ENCODE measurements around the gene ATXN7L3.
A peak's percentile ranks its signal among the peaks of the same experiment; 100 is the strongest.

The ATXN7L3 gene

DNA sequence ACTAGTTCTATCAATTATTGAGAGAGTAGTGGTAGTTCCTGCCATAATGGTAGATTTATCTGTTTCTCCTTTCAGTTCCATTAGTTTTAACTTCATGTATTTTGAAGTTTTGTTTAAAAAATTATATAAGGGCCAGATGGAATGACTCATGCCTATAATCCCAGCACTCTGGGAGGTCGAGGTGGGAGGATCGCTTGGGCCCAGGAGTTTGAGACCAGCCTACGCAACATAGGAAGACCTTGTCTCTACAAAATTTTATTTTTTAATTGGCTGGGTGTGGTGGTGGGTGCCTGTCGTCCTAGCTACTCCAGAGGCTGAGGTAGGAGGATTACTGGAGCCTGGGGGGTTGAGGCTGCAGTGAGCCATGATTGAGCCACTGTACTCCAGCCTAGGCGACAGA, 33.9 kb upstream of the ATXN7L3 start:
- H3K4me3 ChIP-seq (ENCODE audit: low read length), result no peak overlapping the region
- no peak for TF ChIP-seq CTCF (IDR thresholded peaks at IDR 0.05; ENCODE audit: insufficient read depth, low read depth, low read length, missing control alignments)
- no peak for DNase-seq (ENCODE audit: low read depth)

GRCh38 chr17:44232061-44232460, 32.4 kb upstream of the ATXN7L3 start:
- no peak overlapping the region for H3K4me3 ChIP-seq (ENCODE audit: low read length)
- DNase-seq (ENCODE audit: low read depth), result no peak
- no peak for TF ChIP-seq CTCF (IDR thresholded peaks at IDR 0.05; ENCODE audit: insufficient read depth, low read depth, low read length, missing control alignments)

GRCh38 chr17:44230140-44230539, 30.5 kb upstream of the ATXN7L3 start:
- DNase-seq (ENCODE audit: low read depth), result no peak
- TF ChIP-seq CTCF (IDR thresholded peaks at IDR 0.05; ENCODE audit: insufficient read depth, low read depth, low read length, missing control alignments), result no peak
- no peak overlapping the region for H3K4me3 ChIP-seq (ENCODE audit: low read length)

- no peak overlapping the region for H3K4me3 ChIP-seq (ENCODE audit: low read length)
- DNase-seq (ENCODE audit: low read depth), result no peak
- no peak for TF ChIP-seq CTCF (IDR thresholded peaks at IDR 0.05; ENCODE audit: insufficient read depth, low read depth, low read length, missing control alignments)
Measured at GRCh38 chr17:44229090-44229489, 29.4 kb upstream of the ATXN7L3 start.

DNA sequence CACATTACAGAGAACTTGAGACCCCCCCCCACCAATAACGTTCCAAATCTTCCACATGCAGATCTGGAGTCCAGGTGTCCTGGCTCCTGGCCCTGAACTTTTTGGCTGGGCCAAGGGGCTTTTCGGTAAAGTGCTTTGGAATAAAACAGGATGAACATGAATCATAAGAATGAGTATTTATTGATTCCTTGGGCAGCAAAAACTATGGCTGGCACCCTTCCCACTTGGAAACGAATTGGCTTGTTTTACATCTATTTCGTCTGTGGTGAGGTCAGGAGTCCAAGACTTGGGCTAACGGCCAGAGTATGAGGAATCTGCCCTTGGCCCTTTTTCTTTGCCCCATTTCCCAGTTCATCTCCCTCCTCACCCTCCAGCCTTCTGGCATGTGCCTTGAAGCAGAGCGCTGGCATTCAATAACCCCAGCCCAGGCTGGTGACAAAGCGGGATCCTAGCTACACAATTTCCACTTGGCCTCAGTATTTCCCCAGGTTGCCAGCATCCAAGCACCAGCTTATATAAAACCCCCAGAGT, 23.9 kb upstream of the ATXN7L3 start:
- H3K4me3 ChIP-seq (ENCODE audit: low read length), result no peak overlapping the region
- DNase-seq (ENCODE audit: low read depth), result no peak
- no peak for TF ChIP-seq CTCF (IDR thresholded peaks at IDR 0.05; ENCODE audit: insufficient read depth, low read depth, low read length, missing control alignments)

DNA sequence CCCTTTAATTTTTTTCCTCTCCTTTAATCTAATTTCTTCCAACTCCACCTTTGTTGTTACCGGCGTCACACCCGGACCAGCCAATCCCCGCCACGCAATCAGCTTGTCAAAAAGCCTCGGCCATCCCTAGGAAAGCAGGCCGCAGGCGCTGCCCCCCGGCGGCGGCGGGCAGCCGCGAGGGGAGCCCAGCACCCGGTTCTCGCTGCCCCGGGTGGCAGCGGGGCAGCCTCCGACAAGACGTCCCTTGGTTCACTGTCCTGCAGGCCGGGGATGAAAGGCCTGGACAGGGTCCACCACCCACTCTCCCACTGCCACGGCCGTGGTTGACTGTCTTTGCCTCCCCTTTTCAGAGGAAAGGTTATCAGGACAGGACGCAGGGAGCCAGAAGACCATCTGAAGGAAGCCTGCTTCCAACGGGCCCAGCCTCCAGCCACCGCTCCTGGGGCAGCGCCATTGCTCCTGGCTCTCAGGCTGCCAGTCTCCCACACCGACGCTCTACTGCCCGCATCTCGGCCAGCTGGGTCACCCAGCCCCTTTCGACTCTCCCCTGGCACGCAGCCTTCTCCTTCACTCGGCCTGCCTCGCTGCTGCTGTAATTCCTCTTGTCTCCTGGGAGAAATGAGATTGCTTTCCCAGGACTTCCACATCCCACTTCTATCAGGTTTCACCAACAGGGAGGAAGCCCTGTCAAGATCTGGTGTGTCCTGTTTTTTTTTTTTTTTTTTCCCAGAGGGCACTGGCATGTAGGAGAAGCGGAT, 22.6 kb upstream of the ATXN7L3 start:
- DNase-seq (ENCODE audit: low read depth), result peak; percentile 62
- TF ChIP-seq CTCF (IDR thresholded peaks at IDR 0.05; ENCODE audit: insufficient read depth, low read depth, low read length, missing control alignments), result no peak
- H3K4me3 ChIP-seq (ENCODE audit: low read length), result peak overlapping the region; percentile 79

- TF ChIP-seq CTCF (IDR thresholded peaks at IDR 0.05; ENCODE audit: insufficient read depth, low read depth, low read length, missing control alignments), result no peak
- DNase-seq (ENCODE audit: low read depth), result no peak
- H3K4me3 ChIP-seq (ENCODE audit: low read length), result peak overlapping the region; percentile 79
Measured at GRCh38 chr17:44221862-44222111, 22.1 kb upstream of the ATXN7L3 start.

Data from epithelial cell of esophagus (primary cell).